ENCODE data around the gene MRPL41. TPM values are rescaled to one million over a fixed set of nuclear protein-coding genes. Genes with fewer than 3 reads are reported as not detected.

MRPL41 gene
- 41.4 TPM for total RNA-seq (ENCODE audit: unreplicated experiment)
- long read RNA-seq, transcript MRPL41-201 (2 exons, 1,262 nt) = major isoform, 81 of 82 reads
- long read RNA-seq, partial matches to known transcripts = 0 of 82 reads
- long read RNA-seq, other reads (novel, unspliced or antisense) = 1 of 82 reads

GRCh38 chr9:137551264-137552021, at the start of gene MRPL41:
Gene MRPL41 (plus strand): TSS chr9:137551879. CDS start chr9:137552082, 203 bp downstream.
- Mint-ChIP-seq H3K9me3 (ENCODE audit: unreplicated experiment) (no peaks in the 10 kb centered on the region), H3K27me3 (ENCODE audit: unreplicated experiment) (peaks cover 6% of the 10 kb centered on the region), H3K4me3 (ENCODE audit: unreplicated experiment) (peak within 1 kb of the TSS; percentile 95), H3K36me3 (ENCODE audit: low read depth, unreplicated experiment) (peaks cover 16% of the 10 kb centered on the region), H3K4me1 (ENCODE audit: unreplicated experiment) (peaks cover 8% of the 10 kb centered on the region), H3K27ac (ENCODE audit: unreplicated experiment) (peak within 1 kb of the TSS; percentile 57)
- DNase-seq (ENCODE audit: low spot score) = peak; percentile 83
- TF ChIP-seq CTCF (IDR thresholded peaks at IDR 0.05; ENCODE audit: unreplicated experiment) = peak; percentile 30

GRCh38 chr9:137502008-137502911, 49.4 kb upstream of the MRPL41 start:
- Mint-ChIP-seq H3K4me1 (ENCODE audit: unreplicated experiment) (peaks cover 7% of the 10 kb centered on the region), H3K27me3 (ENCODE audit: unreplicated experiment) (peaks cover 40% of the 10 kb centered on the region), H3K4me3 (ENCODE audit: unreplicated experiment) (peak overlapping the region; percentile 92), H3K36me3 (ENCODE audit: low read depth, unreplicated experiment) (peaks cover 22% of the 10 kb centered on the region), H3K27ac (ENCODE audit: unreplicated experiment) (peak overlapping the region; percentile 97), H3K9me3 (ENCODE audit: unreplicated experiment) (peaks cover 9% of the 10 kb centered on the region)
- peak; percentile 40 for DNase-seq (ENCODE audit: low spot score)
- TF ChIP-seq CTCF (IDR thresholded peaks at IDR 0.05; ENCODE audit: unreplicated experiment) = no peak

- no peak for DNase-seq (ENCODE audit: low spot score)
- peak overlapping the region; percentile 21 for H3K4me3 Mint-ChIP-seq (ENCODE audit: unreplicated experiment)
- H3K27me3 Mint-ChIP-seq (ENCODE audit: unreplicated experiment) = peaks cover 35% of the 10 kb centered on the region
- peaks cover 9% of the 10 kb centered on the region for H3K9me3 Mint-ChIP-seq (ENCODE audit: unreplicated experiment)
- peaks cover 22% of the 10 kb centered on the region for H3K36me3 Mint-ChIP-seq (ENCODE audit: low read depth, unreplicated experiment)
- no peak overlapping the region for H3K27ac Mint-ChIP-seq (ENCODE audit: unreplicated experiment)
- no peak for TF ChIP-seq CTCF (IDR thresholded peaks at IDR 0.05; ENCODE audit: unreplicated experiment)
- H3K4me1 Mint-ChIP-seq (ENCODE audit: unreplicated experiment) = peaks cover 7% of the 10 kb centered on the region
These were observed 47.3 kb upstream of the MRPL41 start for GRCh38 chr9:137504432-137504777.

- no peak for DNase-seq (ENCODE audit: low spot score)
- no peak overlapping the region for H3K27ac Mint-ChIP-seq (ENCODE audit: unreplicated experiment)
- peaks cover 24% of the 10 kb centered on the region for H3K36me3 Mint-ChIP-seq (ENCODE audit: low read depth, unreplicated experiment)
- TF ChIP-seq CTCF (IDR thresholded peaks at IDR 0.05; ENCODE audit: unreplicated experiment) = no peak
- H3K4me3 Mint-ChIP-seq (ENCODE audit: unreplicated experiment) = no peak overlapping the region
- peaks cover 32% of the 10 kb centered on the region for H3K27me3 Mint-ChIP-seq (ENCODE audit: unreplicated experiment)
- H3K4me1 Mint-ChIP-seq (ENCODE audit: unreplicated experiment) = peaks cover 7% of the 10 kb centered on the region
- H3K9me3 Mint-ChIP-seq (ENCODE audit: unreplicated experiment) = peaks cover 9% of the 10 kb centered on the region
These were observed 46.1 kb upstream of the MRPL41 start for GRCh38 chr9:137505421-137506140.

Data from endothelial cell (in vitro differentiated cells).